ENCODE data around the gene SHISA6. TPM values are rescaled to one million over a fixed set of nuclear protein-coding genes. Genes with fewer than 3 reads are reported as not detected.

Gene SHISA6
- total and polyA plus RNA-seq, 2 donors (not counting 1 experiment from before 2014, with no cell fraction given): not detected

GRCh38 chr17:11256877-11257276 is 15.9 kb downstream of the SHISA6 start:
- H3K4me1 Mint-ChIP-seq: no peaks in the 10 kb centered on the region

More at GRCh38 chr17:11256877-11257276, 15.9 kb downstream of the SHISA6 start:
- Mint-ChIP-seq H3K27me3 (no peaks in the 10 kb centered on the region), H3K4me3 (no peak overlapping the region), H3K27ac (no peak overlapping the region), H3K9me3 (ENCODE audit: insufficient read depth) (peaks cover 6% of the 10 kb centered on the region)
- no peak overlapping the region for H3K9ac ChIP-seq (ENCODE audit: low read length)
- H3K36me3 ChIP-seq (replicated peaks in 1 of 2; ENCODE audit: control extremely low read depth in 1 of 2, control insufficient read depth in 1 of 2, extremely low read depth in 1 of 2, insufficient read depth in 2 of 2, low read length in 1 of 2): no peaks in the 10 kb centered on the region
- peaks cover 0 to 7% (median 0%) of the 10 kb centered on the region in 3 donors for H3K9me3 ChIP-seq (ENCODE audit: control extremely low read depth in 1 of 3, control insufficient read depth in 2 of 3, insufficient read depth in 1 of 3, low read length in 2 of 3)
- no peaks in the 10 kb centered on the region for H3K79me2 ChIP-seq (ENCODE audit: control insufficient read depth, insufficient read depth, low read length)
- H3K4me3 ChIP-seq (ENCODE audit: control extremely low read depth in 1 of 5, extremely low read depth in 1 of 5, insufficient read depth in 1 of 5, low read depth in 2 of 5, low read length in 4 of 5): no peak overlapping the region
- DNase-seq (no peak), ATAC-seq (ENCODE audit: low read depth) (no peak)
- H3K27ac ChIP-seq (ENCODE audit: low read length in 2 of 2): no peak overlapping the region
- no peak overlapping the region for H3K4me2 ChIP-seq (replicated peaks; ENCODE audit: low read depth, low read length, poor library complexity, severe bottlenecking)
- no peaks in the 10 kb centered on the region for H4K20me1 ChIP-seq (ENCODE audit: control insufficient read depth, insufficient read depth, low read length, poor library complexity, severe bottlenecking)
- H3K4me1 ChIP-seq (ENCODE audit: control insufficient read depth in 2 of 2, insufficient read depth in 2 of 2, low read length in 2 of 2): no peaks in the 10 kb centered on the region
- intact Hi-C loops (cut with micrococcal nuclease): no loop called here
- 63% methylated on average over 6 of the region's 11 CpGs for WGBS (ENCODE audit: insufficient coverage)
- H2AFZ ChIP-seq (ENCODE audit: insufficient read depth, low read depth, low read length, poor library complexity, severe bottlenecking): no peak overlapping the region
- no peak for TF ChIP-seq EZH2 (IDR thresholded peaks at IDR 0.05; ENCODE audit: borderline replicate concordance, insufficient read depth, low read depth, low read length, poor library complexity, severe bottlenecking)
- no peak for TF ChIP-seq CTCF (IDR thresholded peaks at IDR 0.05)
- no peaks in the 10 kb centered on the region for H3K27me3 ChIP-seq (replicated peaks in 1 of 4; ENCODE audit: control extremely low read depth in 1 of 4, control insufficient read depth in 3 of 4, insufficient read depth in 4 of 4, low read length in 3 of 4)
- ChIA-PET POLR2A (no interaction called here), CTCF (no interaction called here)

All from B cell (primary cell).